Calu3 (cell line): ENCODE results near the gene SSBP2. TPM values are rescaled to one million over a fixed set of nuclear protein-coding genes. Genes with fewer than 3 reads are reported as not detected.

Experiments used
- BruUV-seq: library from RNA; stranded (reverse); fragments of 400-500 nt; replicated peaks from 2 replicates; lab custom pipeline; 2021; lab: Mats Ljungman, UMichigan
- CTCF ChIA-PET: fragments of 300-600 bp; sonication (Branson Sonifier 250); formaldehyde crosslinking; loops from one replicate; lab custom pipeline; 2022; ENCODE audit warnings: antibody characterized with exemption; lab: Charles Lee
- DNase-seq: peaks from one replicate; pipeline ENCODE4 v3.0.0; 2022
- H3K27ac Mint-ChIP-seq: one replicate; pipeline ENCODE4 v1.8.0; 2022; ENCODE audit warnings: mixed read lengths; ENCODE audit not compliant: unreplicated experiment
- H3K27me3 Mint-ChIP-seq: one replicate; pipeline ENCODE4 v1.8.0; 2022; ENCODE audit warnings: mixed read lengths; ENCODE audit not compliant: unreplicated experiment
- H3K36me3 Mint-ChIP-seq: one replicate; pipeline ENCODE4 v1.8.0; 2022; ENCODE audit warnings: mild to moderate bottlenecking, moderate library complexity, mixed read lengths; ENCODE audit not compliant: insufficient read depth, unreplicated experiment
- H3K4me1 Mint-ChIP-seq: one replicate; pipeline ENCODE4 v1.8.0; 2022; ENCODE audit warnings: mild to moderate bottlenecking, low read depth, mixed read lengths; ENCODE audit not compliant: unreplicated experiment
- H3K4me3 Mint-ChIP-seq: one replicate; pipeline ENCODE4 v1.8.0; 2022; ENCODE audit warnings: mild to moderate bottlenecking, low read depth, moderate library complexity, mixed read lengths; ENCODE audit not compliant: unreplicated experiment
- H3K9me3 Mint-ChIP-seq: one replicate; pipeline ENCODE4 v1.8.0; 2022; ENCODE audit warnings: low read depth, mixed read lengths; ENCODE audit not compliant: unreplicated experiment
- CTCF ChIP-seq: fragments of 200-600 bp; IDR thresholded peaks from one replicate; pipeline ENCODE4 v1.8.0; 2022; ENCODE audit warnings: antibody characterized with exemption; ENCODE audit not compliant: unreplicated experiment
- intact Hi-C: fragments of 100-400 bp; cut with micrococcal nuclease; formaldehyde crosslinking; loops from one replicate; pipeline ENCODE4 v1.10.0; 2022; ENCODE audit not compliant: unreplicated experiment
- total RNA-seq: library from RNA; stranded (reverse); gene quantifications from 2 replicates; pipeline ENCODE4 v1.2.3, GENCODE V29; 2022

The SSBP2 gene
- total RNA-seq, 1 experiment from 2014 or later: 18.9 TPM

GRCh38 chr5:81547001-81547400 lies 203.9 kb downstream of the SSBP2 start:
- Mint-ChIP-seq H3K27ac (no peak overlapping the region), H3K27me3 (no peaks in the 10 kb centered on the region), H3K4me3 (no peak overlapping the region), H3K9me3 (no peaks in the 10 kb centered on the region), H3K4me1 (peaks cover 11% of the 10 kb centered on the region), H3K36me3 (no peaks in the 10 kb centered on the region)
- no peak for DNase-seq
- BruUV-seq: no TSS peak
- intact Hi-C loops: no loop called here
- TF ChIP-seq CTCF: no peak
- CTCF ChIA-PET: no interaction called here

- no peak overlapping the region for H3K27ac Mint-ChIP-seq
- DNase-seq: no peak
- no TSS peak for BruUV-seq
- H3K4me1 Mint-ChIP-seq: peaks cover 11% of the 10 kb centered on the region
- H3K27me3 Mint-ChIP-seq: no peaks in the 10 kb centered on the region
- H3K4me3 Mint-ChIP-seq: no peak overlapping the region
- TF ChIP-seq CTCF: no peak
- CTCF ChIA-PET: no interaction called here
- H3K36me3 Mint-ChIP-seq: no peaks in the 10 kb centered on the region
- intact Hi-C loops: no loop called here
- no peaks in the 10 kb centered on the region for H3K9me3 Mint-ChIP-seq
Measured at GRCh38 chr5:81545911-81546310, 205.0 kb downstream of the SSBP2 start.

- peak; percentile 32 for DNase-seq
- no peak overlapping the region for H3K4me3 Mint-ChIP-seq
- TF ChIP-seq CTCF: no peak
- intact Hi-C loops: no loop called here
- H3K9me3 Mint-ChIP-seq: no peaks in the 10 kb centered on the region
- no peaks in the 10 kb centered on the region for H3K27me3 Mint-ChIP-seq
- H3K27ac Mint-ChIP-seq: no peak overlapping the region
- CTCF ChIA-PET: no interaction called here
- BruUV-seq: no TSS peak
- H3K36me3 Mint-ChIP-seq: no peaks in the 10 kb centered on the region
- H3K4me1 Mint-ChIP-seq: peaks cover 11% of the 10 kb centered on the region
Measured at GRCh38 chr5:81544351-81545018, 206.4 kb downstream of the SSBP2 start.

GRCh38 chr5:81542242-81542641 lies 208.7 kb downstream of the SSBP2 start:
- no TSS peak for BruUV-seq
- H3K4me1 Mint-ChIP-seq: peaks cover 11% of the 10 kb centered on the region
- no peaks in the 10 kb centered on the region for H3K27me3 Mint-ChIP-seq
- DNase-seq: no peak
- CTCF ChIA-PET: no interaction called here
- no peak for TF ChIP-seq CTCF
- intact Hi-C loops: no loop called here
- no peaks in the 10 kb centered on the region for H3K9me3 Mint-ChIP-seq
- H3K27ac Mint-ChIP-seq: no peak overlapping the region
- H3K4me3 Mint-ChIP-seq: no peak overlapping the region
- H3K36me3 Mint-ChIP-seq: no peaks in the 10 kb centered on the region
